ENCODE data around the gene TNMD. TPM values are rescaled to one million over a fixed set of nuclear protein-coding genes. Genes with fewer than 3 reads are reported as not detected.

Gene TNMD
- total RNA-seq, 1 donor from 2014 or later = 2.3 TPM

DNA sequence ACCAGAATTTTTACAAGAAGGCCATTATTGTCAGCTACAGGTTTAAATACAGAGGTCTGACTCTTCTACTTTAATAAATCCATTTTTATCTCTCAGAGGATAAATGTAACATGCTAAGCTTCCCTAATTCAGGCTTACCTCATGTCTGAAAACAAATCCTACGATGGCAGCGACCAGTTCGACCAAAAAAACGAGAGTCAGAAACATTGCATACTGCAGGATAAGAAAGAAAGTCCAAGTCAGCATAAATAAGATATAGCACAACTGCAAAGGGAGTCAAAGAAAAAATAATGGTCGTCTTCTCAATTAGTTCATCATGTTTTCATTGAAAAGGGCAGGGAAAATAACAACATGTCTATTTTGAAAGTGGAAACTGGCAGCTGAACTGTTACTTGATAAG is 50.3 kb downstream of the TNMD start:
- H3K4me1 Mint-ChIP-seq (ENCODE audit: unreplicated experiment) = no peaks in the 10 kb centered on the region
- no peaks in the 10 kb centered on the region for H3K27me3 Mint-ChIP-seq
- peaks cover 6% of the 10 kb centered on the region for H3K36me3 Mint-ChIP-seq
- H3K9me3 Mint-ChIP-seq = no peaks in the 10 kb centered on the region
- peak overlapping the region; percentile 98 for H3K4me3 Mint-ChIP-seq
- H3K27ac Mint-ChIP-seq = no peak overlapping the region
- no peak for DNase-seq (ENCODE audit: extremely low spot score, unreplicated experiment)
- TF ChIP-seq, protein P1, sequence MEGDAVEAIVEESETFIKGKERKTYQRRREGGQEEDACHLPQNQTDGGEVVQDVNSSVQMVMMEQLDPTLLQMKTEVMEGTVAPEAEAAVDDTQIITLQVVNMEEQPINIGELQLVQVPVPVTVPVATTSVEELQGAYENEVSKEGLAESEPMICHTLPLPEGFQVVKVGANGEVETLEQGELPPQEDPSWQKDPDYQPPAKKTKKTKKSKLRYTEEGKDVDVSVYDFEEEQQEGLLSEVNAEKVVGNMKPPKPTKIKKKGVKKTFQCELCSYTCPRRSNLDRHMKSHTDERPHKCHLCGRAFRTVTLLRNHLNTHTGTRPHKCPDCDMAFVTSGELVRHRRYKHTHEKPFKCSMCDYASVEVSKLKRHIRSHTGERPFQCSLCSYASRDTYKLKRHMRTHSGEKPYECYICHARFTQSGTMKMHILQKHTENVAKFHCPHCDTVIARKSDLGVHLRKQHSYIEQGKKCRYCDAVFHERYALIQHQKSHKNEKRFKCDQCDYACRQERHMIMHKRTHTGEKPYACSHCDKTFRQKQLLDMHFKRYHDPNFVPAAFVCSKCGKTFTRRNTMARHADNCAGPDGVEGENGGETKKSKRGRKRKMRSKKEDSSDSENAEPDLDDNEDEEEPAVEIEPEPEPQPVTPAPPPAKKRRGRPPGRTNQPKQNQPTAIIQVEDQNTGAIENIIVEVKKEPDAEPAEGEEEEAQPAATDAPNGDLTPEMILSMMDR (conservative IDR thresholded peaks at IDR 0.05) = no peak

DNA sequence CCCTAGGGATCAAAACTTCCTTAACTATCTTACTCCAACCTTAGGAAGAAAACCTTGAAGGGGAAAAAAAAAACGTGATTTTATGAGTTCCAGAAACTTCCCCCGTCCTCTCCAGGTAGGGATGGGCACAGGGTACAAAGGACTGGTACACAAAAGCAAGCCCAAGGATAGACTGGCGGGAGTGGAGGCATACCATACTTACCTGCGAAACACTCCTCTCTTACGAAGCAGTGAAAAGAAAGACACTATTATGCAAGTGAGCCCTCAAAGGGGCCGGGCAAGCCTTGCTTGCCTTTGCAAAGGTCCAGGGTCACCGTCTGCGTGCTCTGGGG is 51.2 kb downstream of the TNMD start:
- Mint-ChIP-seq H3K4me1 (ENCODE audit: unreplicated experiment) (no peaks in the 10 kb centered on the region), H3K4me3 (peak overlapping the region; percentile 98), H3K27ac (peak overlapping the region; percentile 95), H3K36me3 (no peaks in the 10 kb centered on the region), H3K27me3 (no peaks in the 10 kb centered on the region), H3K9me3 (no peaks in the 10 kb centered on the region)
- TF ChIP-seq, protein P1 (conservative IDR thresholded peaks at IDR 0.05) = no peak
- no peak for DNase-seq (ENCODE audit: extremely low spot score, unreplicated experiment)

DNA sequence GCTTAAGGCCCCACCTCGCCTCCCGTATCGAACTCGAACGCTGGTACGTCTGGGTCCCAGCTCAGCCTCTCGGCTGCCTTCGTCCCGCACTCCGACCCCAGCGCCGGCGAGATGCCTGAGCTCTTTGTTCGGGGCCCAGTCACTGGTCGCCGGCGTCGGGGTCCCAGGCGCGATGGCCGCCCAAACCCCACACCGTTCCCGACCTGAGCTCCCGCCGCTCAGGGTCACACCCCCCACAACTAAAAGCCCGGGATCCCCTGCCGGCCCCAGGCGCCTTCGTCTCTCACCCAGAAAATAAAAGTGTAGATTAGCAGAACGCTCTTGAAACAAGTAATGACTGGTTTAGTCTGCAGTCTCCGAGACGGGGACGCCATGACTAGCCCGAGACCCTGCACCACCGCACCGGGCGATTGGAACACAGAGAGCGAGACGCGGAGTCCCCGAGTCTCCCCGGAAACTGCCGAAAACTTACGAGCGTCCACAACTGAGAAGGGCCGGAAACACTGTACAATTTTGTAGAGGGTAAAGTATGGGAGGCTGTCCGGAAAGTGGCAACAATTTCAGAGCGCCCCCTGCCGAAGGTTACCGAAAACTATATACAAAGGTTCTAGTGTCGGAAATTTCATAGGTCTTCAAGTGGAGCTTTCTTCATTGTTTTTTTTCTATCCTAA is 51.7 kb downstream of the TNMD start, which contains the start of gene TSPAN6:
TSS of gene TSPAN6 (minus strand) at position 486 of the 671 bp plus-strand sequence. CDS start at position 374, 112 bp downstream.
- Mint-ChIP-seq H3K4me3 (peak within 1 kb of the TSS; percentile 98), H3K36me3 (no peaks in the 10 kb centered on the region), H3K27me3 (no peaks in the 10 kb centered on the region), H3K9me3 (peaks cover 1% of the 10 kb centered on the region), H3K4me1 (ENCODE audit: unreplicated experiment) (peaks cover 1% of the 10 kb centered on the region), H3K27ac (peak within 1 kb of the TSS; percentile 95)
- TF ChIP-seq, protein P1 (conservative IDR thresholded peaks at IDR 0.05) = peak; percentile 74
- peak; percentile 81 for DNase-seq (ENCODE audit: extremely low spot score, unreplicated experiment)

DNA sequence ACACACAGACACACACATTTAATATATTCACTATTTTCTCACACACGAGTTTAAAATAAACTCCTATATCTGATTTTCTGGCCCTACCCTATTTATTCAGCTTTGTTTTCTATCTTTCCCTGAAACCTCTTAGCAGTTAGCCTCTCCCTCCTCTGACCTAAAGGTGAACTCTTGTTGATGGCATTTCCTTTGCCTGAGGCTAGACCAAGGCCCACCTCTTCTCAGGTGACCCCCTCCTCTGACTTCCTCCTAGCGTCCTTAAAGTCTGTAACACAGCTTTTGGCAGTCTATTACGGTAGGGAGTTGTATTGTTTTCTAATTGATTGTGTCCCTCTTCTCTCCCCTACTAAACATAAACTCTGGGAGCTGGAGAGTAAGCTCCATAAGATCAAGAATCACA is 57.6 kb downstream of the TNMD start:
- TF ChIP-seq, protein P1 (conservative IDR thresholded peaks at IDR 0.05) = no peak
- H3K4me1 Mint-ChIP-seq (ENCODE audit: unreplicated experiment) = peaks cover 9% of the 10 kb centered on the region
- no peak for DNase-seq (ENCODE audit: extremely low spot score, unreplicated experiment)
- H3K4me3 Mint-ChIP-seq = peak overlapping the region; percentile 55
- H3K27ac Mint-ChIP-seq = peak overlapping the region; percentile 88
- no peaks in the 10 kb centered on the region for H3K36me3 Mint-ChIP-seq
- H3K27me3 Mint-ChIP-seq = no peaks in the 10 kb centered on the region
- peaks cover 4% of the 10 kb centered on the region for H3K9me3 Mint-ChIP-seq

- peaks cover 9% of the 10 kb centered on the region for H3K4me1 Mint-ChIP-seq (ENCODE audit: unreplicated experiment)
- peaks cover 4% of the 10 kb centered on the region for H3K9me3 Mint-ChIP-seq
- peak overlapping the region; percentile 88 for H3K27ac Mint-ChIP-seq
These were observed 58.5 kb downstream of the TNMD start for GRCh38 chrX:100643212-100643611.

More at GRCh38 chrX:100643212-100643611, 58.5 kb downstream of the TNMD start:
- DNase-seq (ENCODE audit: extremely low spot score, unreplicated experiment) = no peak
- no peak overlapping the region for H3K4me3 Mint-ChIP-seq
- H3K36me3 Mint-ChIP-seq = no peaks in the 10 kb centered on the region
- TF ChIP-seq, protein P1 (conservative IDR thresholded peaks at IDR 0.05) = no peak
- no peaks in the 10 kb centered on the region for H3K27me3 Mint-ChIP-seq
